HG02938 (cell line): ENCODE measurements around the gene VSTM1.
"Not testable (repeated sequence)": the region's sequence is repeated elsewhere in the genome, so short reads cannot be mapped to it uniquely, and the experiment has no call there.

Source experiments
- ATAC-seq: cut with Tn5 transposase; IDR thresholded peaks from one replicate; pipeline ENCODE4 v1.9.1; 2021; ENCODE audit warnings: mild to moderate bottlenecking, moderate library complexity; ENCODE audit not compliant: unreplicated experiment

Gene VSTM1

GRCh38 chr19:54074851-54075250 is 11.2 kb upstream of the VSTM1 start:
- ATAC-seq, result no peak

- no peak for ATAC-seq
These were observed 10.1 kb upstream of the VSTM1 start for GRCh38 chr19:54073829-54074228.

- no peak for ATAC-seq
These were observed 5.8 kb upstream of the VSTM1 start for GRCh38 chr19:54069470-54069869.

- ATAC-seq, result no peak
These were observed 1.1 kb downstream of the VSTM1 start for GRCh38 chr19:54062643-54063042.

- ATAC-seq, result no peak
These were observed 16.1 kb downstream of the VSTM1 start for GRCh38 chr19:54047616-54048015.

- no peak for ATAC-seq
These were observed 17.9 kb downstream of the VSTM1 start for GRCh38 chr19:54045771-54046170.

- no peak for ATAC-seq
These were observed 20.7 kb downstream of the VSTM1 start for GRCh38 chr19:54042989-54043388.

- no peak for ATAC-seq
These were observed 21.6 kb downstream of the VSTM1 start for GRCh38 chr19:54041969-54042606.

GRCh38 chr19:54040003-54040402 is 23.7 kb downstream of the VSTM1 start:
- no peak for ATAC-seq

- not testable (repeated sequence) for ATAC-seq
These were observed 27.2 kb downstream of the VSTM1 start for GRCh38 chr19:54036542-54036941.

- no peak for ATAC-seq
These were observed 28.2 kb downstream of the VSTM1 start for GRCh38 chr19:54035215-54036178.

GRCh38 chr19:54030895-54031586 is 32.7 kb downstream of the VSTM1 start:
- no peak for ATAC-seq

GRCh38 chr19:54029930-54030490 is 33.7 kb downstream of the VSTM1 start:
- no peak for ATAC-seq

GRCh38 chr19:54029301-54029700 is 34.4 kb downstream of the VSTM1 start:
- no peak for ATAC-seq

GRCh38 chr19:54026656-54027055 is 37.0 kb downstream of the VSTM1 start:
- no peak for ATAC-seq

GRCh38 chr19:54024660-54025059 is 39.0 kb downstream of the VSTM1 start:
- ATAC-seq, result no peak

GRCh38 chr19:54023191-54023590 is 40.5 kb downstream of the VSTM1 start:
- ATAC-seq, result no peak

- ATAC-seq, result no peak
These were observed 41.8 kb downstream of the VSTM1 start for GRCh38 chr19:54021932-54022331.

- ATAC-seq, result no peak
These were observed 42.3 kb downstream of the VSTM1 start for GRCh38 chr19:54021363-54021762.

GRCh38 chr19:54017261-54017660 is 46.4 kb downstream of the VSTM1 start:
- ATAC-seq, result no peak

- ATAC-seq, result no peak
These were observed 48.7 kb downstream of the VSTM1 start for GRCh38 chr19:54014920-54015560.
